DMS79 (cell line): ENCODE data around the gene ARHGAP26.

Source experiments
- DNase-seq: peaks from one replicate; lab custom pipeline; 2025; lab: John Stamatoyannopoulos, UW

Gene ARHGAP26

GRCh38 chr5:143248391-143248790 is 478.2 kb downstream of the ARHGAP26 start:
- no peak for DNase-seq

GRCh38 chr5:143248822-143249579 is 478.8 kb downstream of the ARHGAP26 start:
- DNase-seq: no peak

GRCh38 chr5:143249851-143250250 is 479.7 kb downstream of the ARHGAP26 start:
- no peak for DNase-seq

GRCh38 chr5:143251190-143251589 is 481.0 kb downstream of the ARHGAP26 start:
- no peak for DNase-seq

- no peak for DNase-seq
These were observed 481.8 kb downstream of the ARHGAP26 start for GRCh38 chr5:143251946-143252345.

- DNase-seq: no peak
These were observed 484.6 kb downstream of the ARHGAP26 start for GRCh38 chr5:143254819-143255218.

- no peak for DNase-seq
These were observed 488.5 kb downstream of the ARHGAP26 start for GRCh38 chr5:143258559-143259253.

- DNase-seq: no peak
These were observed 489.1 kb downstream of the ARHGAP26 start for GRCh38 chr5:143259254-143259605.

- DNase-seq: no peak
These were observed 491.7 kb downstream of the ARHGAP26 start for GRCh38 chr5:143261748-143262392.

- no peak for DNase-seq
These were observed 492.4 kb downstream of the ARHGAP26 start for GRCh38 chr5:143262393-143263174.

GRCh38 chr5:143263272-143263810 is 493.2 kb downstream of the ARHGAP26 start:
- no peak for DNase-seq

GRCh38 chr5:143265995-143266394 is 495.8 kb downstream of the ARHGAP26 start:
- no peak for DNase-seq

- no peak for DNase-seq
These were observed 497.0 kb downstream of the ARHGAP26 start for GRCh38 chr5:143267186-143267585.

GRCh38 chr5:143268388-143268787 is 498.2 kb downstream of the ARHGAP26 start:
- no peak for DNase-seq

GRCh38 chr5:143271431-143271830 is 501.3 kb downstream of the ARHGAP26 start:
- no peak for DNase-seq

- DNase-seq: no peak
These were observed 504.8 kb downstream of the ARHGAP26 start for GRCh38 chr5:143274952-143275351.

- no peak for DNase-seq
These were observed 505.6 kb downstream of the ARHGAP26 start for GRCh38 chr5:143275512-143276363.

GRCh38 chr5:143277536-143277935 is 507.4 kb downstream of the ARHGAP26 start:
- no peak for DNase-seq
